NCI-H510A treated with DMSO at 0.1 percent for 48 hours (cell line): ENCODE measurements around the gene TRIM47.
A peak's percentile ranks its signal among the peaks of the same experiment; 100 is the strongest.

Experiments
- DNase-seq: peaks from one replicate; lab custom pipeline; 2025; lab: John Stamatoyannopoulos, UW

Gene TRIM47

DNA sequence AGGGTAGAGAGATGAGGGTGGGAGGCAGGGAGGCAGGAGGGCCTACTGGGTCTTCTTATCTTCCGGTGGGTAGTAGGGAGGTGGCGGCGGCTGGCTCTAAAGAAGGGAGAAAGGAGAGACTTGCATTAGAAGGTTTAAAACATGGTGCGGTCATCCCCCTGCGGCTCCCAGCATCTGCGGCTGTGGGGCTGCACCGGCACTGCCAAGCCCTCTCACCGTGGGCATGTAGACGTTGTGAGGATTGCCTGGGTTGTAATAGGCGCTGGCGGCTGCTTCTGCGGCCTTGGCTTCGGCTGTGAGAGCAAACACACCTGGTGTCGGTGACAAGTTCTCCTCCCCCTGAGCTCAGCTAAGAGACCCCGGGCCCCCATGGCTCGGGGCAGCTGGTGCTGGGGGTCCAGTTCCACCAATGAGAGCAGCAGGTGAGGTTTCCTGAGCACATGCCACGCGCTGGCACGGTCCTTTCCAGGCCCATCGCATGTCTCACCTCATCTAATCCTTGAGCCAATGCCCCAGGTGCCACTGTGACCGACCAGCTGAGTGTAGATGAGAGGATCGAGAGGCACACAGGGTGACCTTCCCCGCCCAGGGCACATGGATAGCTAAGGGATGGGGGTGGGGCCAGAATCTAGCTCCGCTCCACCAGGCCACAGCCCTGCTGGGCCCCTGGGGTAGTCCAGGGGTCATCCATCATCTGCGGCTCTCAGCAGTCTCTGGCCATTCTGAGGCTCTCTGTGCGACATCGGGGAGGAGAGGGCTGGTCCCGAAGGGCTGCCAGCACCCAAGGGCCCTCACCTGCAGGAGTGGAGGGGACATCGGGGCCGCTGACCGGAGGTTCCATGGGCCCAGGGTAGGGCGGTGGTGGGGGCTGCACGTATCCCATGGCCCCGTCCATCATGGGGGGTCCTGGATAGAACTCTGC lies 31.4 kb downstream of the TRIM47 start:
- peak; percentile 87 for DNase-seq

DNA sequence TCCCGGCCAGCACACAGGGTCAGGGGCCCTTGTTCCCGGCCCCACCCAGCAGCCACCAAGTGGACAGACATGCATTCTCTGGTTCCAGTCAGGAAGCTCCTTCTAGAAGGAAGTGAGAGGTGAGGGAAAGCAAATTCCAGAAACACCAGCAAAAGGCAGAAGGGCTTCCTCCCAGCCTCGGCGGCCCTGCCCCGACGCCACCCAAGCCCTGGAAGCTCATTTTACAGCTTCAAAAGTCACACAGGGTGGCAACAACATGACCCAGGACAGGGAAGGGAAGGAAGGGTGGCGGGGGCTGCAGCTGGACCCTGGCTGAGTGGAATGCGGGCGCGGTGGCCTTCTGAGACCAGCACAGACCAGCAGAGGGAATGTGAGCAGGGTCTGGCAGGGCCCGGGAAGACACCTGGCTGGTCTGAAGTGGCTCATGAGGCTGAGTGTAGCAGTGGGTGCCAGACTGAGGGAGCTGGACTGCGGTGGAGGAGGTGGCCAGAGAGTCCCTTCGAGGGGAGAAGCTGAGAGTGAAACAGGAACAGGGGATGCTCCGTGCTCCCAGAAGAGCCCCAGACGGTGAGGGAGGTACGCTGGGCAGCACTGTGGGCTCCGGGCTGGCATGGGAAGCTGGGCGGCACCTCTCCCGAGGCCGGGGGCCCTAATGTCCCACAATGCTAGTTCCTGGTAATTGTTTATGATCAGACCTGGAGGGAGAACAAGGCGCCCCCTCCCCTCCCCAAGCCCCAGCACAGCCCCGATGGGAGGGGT lies 32.3 kb downstream of the TRIM47 start:
- peak; percentile 47 for DNase-seq

DNA sequence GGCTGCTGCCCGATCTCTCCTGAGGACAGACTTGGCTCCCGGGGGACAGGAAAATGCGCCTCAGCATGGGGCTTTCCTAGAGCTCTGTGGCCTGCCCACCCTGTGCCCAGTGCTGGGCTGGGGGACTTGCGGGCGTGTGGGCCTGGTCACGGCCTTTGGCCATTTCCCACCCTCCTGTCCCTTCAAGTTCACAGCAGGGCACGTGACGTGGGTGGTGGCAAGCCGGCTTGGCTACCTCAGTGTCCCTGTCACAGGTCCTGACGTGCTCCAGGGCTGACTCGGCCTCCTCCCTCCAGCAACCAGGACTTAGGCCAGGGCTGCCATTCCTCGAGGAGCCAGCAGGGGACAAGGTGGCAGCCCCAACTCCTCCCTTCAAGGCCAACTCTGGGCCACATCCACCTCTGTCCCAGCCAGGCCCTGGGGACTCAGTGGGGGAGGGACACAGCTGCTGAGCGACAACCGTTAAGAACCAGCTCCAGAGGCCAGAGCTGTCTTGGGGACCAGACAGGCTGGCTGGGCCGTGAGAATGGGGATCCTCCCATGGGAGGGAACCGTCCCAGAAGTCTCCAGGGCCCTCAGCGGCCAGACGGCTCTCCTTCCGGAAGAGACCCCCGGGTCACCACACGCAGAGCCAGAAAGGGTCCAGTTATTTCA lies 33.2 kb downstream of the TRIM47 start:
- DNase-seq: peak; percentile 66

DNA sequence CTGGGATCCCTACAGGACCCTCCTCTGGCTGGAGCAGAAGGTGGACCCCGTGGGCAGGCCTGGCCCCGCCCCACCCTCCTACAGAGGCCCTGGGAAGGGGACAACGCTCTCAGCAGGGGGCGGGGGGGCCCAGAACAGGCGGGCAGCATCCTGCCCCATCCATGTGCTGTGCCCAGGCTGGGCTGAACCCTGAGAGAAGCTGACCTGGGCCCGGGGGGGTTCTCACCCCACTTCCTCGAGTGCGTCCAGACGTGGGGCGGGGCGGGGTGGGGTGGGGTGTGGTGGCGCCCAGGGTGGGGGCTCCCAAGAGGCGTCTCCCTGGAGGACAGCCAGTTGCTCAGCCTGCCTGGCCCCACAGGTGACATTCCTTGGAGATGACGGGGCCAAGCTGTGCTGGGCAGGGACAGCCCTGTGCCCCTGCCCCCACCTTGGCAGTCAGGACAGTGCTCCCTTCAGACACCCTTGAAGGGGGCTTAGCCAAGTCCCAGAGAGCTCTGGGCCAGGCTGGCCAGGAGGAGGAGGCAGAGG lies 33.8 kb downstream of the TRIM47 start:
- no peak for DNase-seq

DNA sequence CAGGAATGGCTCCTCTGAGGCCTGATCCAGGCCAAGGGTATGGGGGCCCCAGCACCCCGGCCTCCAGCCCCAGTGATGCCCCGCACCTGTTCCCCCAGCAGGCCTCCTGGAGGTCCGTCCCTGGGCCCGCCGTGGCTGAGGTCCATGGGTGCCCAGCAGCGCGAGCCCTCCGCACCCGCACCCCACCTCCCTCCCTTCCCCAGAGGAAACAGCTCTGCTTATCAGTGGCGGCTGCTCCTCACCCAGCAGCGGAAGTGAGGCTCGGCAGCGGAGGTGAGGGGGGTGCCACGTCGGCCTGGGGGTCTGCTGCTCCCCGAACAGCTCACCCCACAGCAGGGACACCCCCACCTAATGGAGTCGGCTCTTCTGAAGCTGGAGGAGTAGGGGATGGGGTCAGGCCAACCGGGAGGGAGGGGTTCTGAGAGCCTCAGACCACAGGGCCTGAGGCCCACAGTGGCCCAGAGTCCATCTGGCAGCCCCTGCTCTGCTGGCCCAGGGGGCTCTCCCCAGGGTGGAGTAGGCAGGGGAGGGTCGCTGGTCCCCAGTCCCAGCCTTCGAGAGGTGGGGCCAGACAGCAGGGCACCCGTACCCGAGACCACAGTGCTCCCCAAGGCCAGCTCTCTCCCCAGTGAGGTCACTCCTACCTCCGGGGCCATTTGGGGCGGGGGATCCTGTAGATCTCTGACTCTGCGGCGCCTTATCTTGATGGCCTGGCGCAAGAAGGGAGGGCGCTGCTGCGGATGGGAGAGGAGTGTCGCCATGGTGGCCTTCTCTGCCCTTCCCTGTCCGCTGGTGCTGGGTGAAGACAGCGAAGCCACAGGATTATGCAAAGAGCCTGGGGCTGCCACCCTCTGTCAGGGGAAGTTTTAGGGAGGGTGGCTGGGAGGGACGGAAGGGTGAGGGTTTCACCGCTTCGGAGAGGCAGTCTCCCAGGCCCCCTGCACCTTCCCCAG lies 34.5 kb downstream of the TRIM47 start, which contains the start of gene UNC13D:
Gene UNC13D (minus strand): TSS at position 828 of the 953 bp plus-strand sequence. CDS start 67 bp downstream, at position 761.
- no peak for DNase-seq

DNA sequence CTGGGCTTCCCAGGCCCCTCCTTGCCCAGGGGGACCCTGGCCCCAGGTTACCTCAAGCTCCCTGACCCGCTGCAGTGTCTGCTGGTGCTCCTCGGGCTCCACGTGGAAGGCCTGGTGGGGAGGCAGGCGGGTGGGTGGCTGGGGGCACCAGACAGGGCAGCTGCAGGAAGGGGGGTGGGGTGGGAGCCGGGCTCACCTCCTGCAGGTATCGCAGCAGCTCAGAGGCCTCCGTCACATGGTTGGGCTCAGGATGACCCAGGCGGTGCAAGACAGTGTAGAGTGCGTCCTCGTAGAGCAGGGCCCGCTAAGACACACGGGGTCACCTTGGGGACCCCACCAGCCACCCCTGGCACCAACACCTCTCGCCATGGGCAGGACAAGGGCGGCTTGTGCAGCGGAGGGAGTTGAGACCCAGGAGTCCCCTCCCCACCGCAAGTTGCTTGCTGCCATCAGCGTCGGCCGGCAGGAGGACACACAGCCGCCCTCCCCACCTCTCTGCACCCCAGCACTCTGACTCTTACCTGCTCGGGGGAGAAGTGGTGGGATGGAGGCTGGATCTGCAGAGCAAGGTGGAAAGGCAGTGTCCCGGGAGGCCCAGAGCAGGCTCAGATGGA lies 35.3 kb downstream of the TRIM47 start:
- no peak for DNase-seq

DNA sequence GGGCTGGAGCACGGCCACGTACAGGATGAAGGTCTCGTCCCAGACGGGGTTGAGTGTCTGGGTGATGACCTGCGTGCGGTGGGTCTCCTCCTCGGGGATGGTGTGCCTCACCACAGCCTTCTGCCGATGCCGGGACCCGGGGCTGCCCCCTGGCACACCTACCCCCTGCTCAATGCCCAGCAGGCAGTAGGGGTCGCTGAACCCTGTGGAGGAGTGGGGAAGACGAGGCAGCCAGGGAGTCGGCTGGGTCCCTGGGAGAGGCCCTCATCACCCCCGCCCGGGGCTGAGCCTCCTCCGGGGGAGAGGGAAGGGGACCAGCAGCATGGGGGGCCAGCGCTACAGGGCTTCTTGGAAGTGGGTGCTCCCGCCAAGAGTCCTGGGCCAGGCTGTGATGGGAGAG lies 36.0 kb downstream of the TRIM47 start:
- no peak for DNase-seq

DNA sequence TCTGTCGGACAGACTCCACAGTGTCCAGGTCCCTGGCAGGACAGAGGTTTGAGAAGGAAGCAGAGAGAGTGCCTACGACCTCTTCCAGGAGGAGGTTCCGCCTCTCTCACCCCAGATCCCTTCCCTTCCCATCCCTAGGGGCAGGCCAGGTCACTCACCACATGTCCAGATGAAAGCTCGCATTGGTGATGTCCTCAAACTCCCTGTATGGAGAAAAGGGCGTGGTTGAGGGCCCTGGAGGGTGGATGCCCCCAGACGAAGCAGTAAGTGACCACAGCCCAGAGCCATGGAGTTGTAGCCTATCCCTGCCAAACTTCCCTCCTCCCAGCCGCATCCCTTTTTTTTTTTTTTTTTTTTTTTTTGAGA lies 37.6 kb downstream of the TRIM47 start:
- DNase-seq: no peak

DNA sequence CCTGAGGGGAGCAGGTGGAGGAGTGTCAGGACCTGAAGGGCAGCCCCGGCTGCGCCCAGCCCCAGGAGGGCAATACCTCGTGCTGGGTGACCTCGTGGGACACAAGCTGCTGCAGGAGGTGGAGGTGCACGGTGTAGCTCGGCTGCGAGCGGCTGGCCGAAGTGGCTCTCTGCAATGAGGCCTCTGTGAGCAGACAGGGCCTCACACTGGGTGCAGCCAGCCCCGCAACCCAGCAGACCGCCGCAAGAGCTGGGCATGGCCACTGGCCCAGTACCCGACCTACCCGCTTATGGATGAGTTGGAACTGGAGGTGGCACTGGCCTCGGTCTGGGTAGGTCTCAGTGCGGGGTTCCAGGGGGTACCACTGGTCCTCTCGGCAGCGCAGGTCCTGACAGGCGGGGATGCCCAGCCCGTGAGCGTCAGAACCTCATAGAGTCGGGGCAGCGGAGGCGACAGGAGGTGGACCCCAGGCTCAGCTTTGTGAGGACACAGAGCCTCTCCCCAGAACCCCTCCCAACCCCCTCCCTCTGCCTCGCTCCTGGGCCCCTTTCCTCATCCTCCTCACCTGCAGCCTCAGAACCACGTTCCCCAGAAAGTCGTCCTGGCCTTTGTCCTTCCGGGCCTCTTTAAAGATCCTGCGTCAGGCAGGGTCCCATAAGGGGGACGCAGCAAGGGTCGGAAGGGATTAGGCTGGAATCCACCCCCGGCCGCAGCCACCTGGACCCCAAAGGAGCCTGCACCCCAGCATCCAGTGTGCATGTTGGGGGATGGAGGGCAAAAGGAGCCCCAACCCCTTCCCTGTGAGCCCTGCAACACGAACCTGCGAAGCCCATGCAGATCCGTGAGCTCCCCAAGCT lies 38.2 kb downstream of the TRIM47 start:
- no peak for DNase-seq

DNA sequence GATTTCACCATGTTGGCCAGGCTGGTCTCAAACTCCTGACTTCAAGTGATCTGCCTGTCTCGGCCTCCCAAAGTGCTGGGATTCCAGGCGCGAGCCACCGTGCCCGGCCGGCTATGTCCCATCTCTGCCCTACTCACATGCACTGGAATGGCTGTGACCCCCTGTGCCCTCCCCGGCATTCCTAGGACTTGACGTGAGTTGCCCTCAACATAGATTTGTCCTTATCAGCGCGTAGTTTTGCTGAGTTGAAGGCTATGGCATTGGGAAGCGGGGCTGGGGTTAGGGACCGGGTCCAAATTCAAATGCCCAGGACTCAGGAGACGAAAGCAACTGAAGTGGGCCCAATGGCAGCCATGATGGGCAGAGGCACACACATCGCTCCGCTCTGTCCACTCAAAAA lies 40.0 kb downstream of the TRIM47 start:
- DNase-seq: no peak

DNA sequence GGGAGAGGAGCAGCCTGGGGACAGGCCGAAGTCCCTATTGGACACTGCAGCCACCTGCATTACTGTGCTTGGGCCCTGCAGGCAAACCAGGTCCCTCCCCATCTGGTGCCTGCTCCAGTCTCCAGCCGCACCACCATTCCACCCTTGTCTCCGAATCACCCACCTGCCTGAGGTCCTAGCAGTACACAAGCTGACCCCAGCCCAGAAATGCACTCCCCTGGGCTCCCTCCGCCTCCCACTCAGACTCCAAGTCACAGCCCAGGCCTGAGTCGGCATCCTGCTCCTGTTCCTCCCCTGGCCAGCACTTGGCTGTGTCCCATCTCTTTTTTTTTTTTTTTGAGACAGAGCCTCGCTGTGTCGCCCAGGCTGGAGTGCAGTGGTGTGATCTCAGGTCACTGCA lies 40.5 kb downstream of the TRIM47 start:
- no peak for DNase-seq

DNA sequence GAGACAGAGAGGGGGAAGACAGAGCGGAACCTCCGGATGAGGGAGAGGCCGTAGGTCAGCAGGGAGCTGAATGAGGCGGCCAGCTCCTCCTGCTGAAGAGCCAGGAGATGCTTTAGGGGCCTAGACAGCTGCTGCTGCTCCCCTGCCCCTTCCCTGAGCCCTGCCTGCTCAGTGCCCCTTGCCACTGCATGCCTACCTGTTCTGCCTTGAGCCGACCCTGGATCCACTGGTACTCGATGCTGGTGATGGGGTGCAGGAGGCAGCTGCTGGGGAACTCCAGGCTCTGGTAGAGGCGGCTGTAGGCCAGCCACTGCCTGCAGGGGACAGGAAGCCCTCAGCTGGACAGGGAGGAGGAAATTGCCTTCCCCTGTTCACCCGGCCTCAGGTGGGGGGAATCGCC lies 41.8 kb downstream of the TRIM47 start:
- no peak for DNase-seq

DNA sequence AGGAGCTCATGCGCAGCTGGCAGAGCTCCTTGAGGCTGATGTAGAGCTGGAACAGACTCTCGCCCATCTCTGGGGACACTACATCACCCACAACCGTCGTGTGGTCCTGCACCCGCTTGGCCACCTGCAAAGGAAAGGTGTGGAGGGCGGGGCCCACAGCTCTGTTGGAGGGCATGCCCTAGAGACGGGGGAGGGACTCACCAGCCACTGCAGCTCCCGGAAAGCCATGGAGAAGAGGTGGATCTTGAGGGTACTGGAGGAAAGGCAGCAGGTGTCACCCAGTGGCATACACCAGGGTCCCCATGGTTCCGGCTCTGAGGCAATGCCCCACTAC lies 42.8 kb downstream of the TRIM47 start:
- DNase-seq: no peak

DNA sequence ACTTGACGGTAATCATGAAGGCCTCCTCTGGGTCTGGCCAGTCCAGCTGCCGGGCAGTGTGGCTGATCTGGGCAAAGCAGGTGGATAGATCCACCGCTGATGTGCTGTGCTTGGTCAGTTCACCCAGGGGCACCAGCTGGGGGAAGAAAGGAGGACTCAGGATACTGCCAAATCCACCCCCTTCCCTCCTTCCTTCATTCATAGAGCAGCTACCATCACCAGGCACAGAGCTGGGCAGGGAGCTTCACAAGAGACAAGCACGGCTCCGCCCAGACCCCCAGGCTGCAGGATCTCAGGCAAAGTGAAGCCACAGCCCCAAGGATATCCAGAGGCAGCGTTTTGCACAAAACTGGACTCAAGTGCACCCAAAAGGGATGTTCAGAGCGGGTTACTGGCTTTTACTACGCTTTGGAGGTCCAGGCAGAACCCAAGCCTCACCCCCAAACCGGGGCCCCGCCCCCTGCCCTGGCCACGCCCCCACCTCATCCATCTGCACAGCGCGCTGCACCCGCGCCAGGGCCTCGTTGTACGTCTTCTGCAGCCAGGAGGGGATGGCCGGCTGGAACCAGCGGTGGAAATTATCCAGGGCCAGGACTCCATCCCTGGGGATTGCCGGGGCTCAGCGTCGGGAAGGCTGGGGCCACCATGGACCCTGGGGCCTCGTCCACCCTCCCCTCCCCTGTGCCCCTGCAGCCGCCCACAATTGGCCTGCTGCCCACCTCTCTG lies 43.3 kb downstream of the TRIM47 start:
- DNase-seq: no peak

DNA sequence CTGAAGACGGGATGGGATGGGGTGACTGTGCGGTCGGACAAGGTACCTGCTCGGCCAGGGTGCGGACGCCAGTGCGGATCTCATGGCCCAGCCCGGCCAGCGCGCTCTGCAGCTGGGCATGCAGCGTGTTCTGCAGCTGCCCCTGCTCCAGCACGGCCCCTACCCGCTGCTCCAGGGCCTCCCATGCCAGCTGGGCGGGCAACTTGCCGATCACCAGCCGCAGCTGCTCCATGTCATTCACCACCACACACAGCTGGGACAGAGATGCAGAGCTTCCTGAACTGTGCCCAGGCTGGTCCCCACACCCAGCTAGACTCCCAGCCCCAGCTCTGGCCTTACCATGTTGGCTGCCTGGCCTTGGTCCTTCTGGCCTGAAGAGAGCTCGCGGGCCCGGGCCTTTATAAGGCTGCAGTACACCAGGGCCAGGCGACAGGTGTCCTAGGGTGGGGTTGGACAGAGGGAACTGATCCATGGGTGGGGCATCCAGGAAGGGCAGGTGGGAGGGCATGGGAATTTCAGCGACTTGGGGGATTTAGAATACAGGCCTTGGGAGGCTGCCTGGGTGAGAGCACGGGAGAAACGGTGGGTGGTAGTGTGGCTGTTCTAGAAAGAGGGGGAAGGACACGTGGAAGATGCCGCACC lies 44.0 kb downstream of the TRIM47 start:
- no peak for DNase-seq

DNA sequence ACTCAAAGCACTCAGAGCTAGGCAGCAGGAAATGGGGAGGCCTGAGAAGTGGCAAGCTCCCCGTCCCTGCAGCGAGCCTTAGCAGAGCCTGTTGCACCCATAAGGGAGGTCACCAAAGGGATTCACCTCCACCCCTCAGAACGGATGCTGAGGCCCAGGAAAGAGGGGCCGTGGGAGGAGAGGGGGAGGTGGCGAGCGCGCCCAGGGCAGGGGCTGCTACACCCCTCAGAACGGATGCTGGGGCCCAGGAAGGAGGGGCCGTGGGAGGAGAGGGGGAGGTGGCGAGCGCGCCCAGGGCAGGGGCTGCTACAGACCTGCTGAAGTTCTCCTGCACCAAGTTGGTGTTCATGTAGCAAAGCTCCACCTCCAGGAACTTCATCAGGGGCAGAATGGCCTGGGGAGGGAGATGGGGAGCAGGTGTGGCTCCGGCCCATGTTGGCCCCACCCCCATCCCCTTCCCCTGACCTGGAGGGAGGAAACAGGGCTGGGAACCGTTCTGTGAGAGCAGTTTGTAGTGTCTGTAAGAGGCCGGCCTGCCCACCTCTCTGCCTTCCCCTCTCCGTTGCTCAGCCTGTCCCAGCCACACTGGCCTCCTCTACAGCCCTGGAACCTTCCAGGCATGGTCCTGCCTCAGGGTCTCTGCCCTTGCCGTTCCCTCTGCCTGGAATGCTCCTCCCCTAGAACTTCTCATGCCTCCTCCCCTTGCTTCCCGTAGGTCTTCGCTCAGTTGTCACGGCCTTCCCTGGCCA lies 45.6 kb downstream of the TRIM47 start:
- peak; percentile 93 for DNase-seq

DNA sequence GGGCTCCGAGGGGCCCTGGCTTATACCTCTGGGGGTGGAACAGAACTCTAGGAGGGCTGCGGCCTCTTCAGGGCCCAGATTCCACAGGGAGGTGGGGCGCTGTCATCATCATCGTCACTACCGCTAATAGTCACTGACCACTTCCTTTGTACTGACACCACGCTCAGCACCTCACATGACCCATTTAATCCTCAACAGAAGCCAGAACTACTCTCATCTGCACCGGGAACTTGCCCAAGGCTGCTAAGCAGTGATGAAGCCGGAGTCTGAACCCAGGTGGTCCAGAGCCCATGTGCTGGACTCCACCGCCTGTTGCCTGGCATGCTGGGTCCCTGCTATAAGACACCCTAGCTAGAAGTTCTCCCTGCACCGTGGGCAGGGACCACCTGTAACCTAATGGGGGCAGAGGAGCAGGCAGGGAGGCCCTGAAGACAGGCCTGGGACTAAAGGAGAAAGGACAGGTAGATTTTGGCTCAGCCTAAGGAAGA lies 46.2 kb downstream of the TRIM47 start:
- DNase-seq: peak; percentile 4

DNA sequence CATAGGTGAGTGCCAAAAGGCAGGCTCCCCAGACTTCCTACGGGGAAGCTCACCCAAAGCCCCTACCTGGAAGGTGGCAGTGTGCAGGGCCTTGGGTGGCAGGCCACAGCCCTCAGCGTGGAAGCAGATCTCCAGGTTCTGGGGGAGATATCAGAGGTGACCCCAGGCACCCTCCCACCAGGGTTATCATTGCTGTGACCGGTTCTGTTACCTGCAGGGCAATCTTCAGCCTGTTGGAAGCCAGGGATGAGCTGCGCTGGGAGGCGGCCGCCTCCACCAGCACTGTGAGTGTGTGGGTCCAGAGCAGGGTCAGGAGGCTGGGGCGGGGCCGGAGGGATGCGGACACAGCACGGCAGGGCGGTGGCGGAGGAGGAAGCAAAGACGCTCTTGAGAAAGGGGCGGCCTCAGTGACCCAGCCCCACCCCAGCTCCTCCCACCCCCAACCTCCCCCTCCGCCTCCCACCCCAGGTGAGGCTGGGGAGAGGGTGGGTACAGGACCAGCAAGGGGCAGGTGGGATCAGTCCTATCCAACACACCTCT lies 47.3 kb downstream of the TRIM47 start:
- no peak for DNase-seq
